GM11168 (cell line): ENCODE measurements around the gene OR51E1.

Experiments used
- in situ Hi-C: fragments of 300-500 bp; cut with MboI; formaldehyde crosslinking; loops from one replicate; pipeline ENCODE4 v1.12.0; 2022; ENCODE audit warnings: low sequenced_read_pairs; ENCODE audit not compliant: unreplicated experiment

The OR51E1 gene

GRCh38 chr11:4700436-4700820 lies 56.6 kb downstream of the OR51E1 start:
- in situ Hi-C loops = no loop called here

GRCh38 chr11:4704054-4704789 lies 60.4 kb downstream of the OR51E1 start, which contains the start of gene MMP26:
Gene MMP26 (plus strand): TSS chr11:4704784.
- in situ Hi-C loops = no loop called here

- in situ Hi-C loops = no loop called here
Observed at GRCh38 chr11:4704790-4705334, 61.1 kb downstream of the OR51E1 start.
